ACC112 (cell line): ENCODE results near the gene FBXL2.
A peak's percentile ranks its signal among the peaks of the same experiment; 100 is the strongest.
"Not testable (repeated sequence)": the region's sequence is repeated elsewhere in the genome, so short reads cannot be mapped to it uniquely, and the experiment has no call there.

ENCODE experiments used
- H2AFZ ChIP-seq: fragments of 200-600 bp; sonication (generic); one replicate; pipeline ENCODE4 v1.6.0; 2017; ENCODE audit warnings: antibody characterized with exemption, low read length; ENCODE audit not compliant: unreplicated experiment
- H3K27ac ChIP-seq: fragments of 200-600 bp; sonication (generic); 2 replicates; pipeline ENCODE4 v1.5.1; 2014; ENCODE audit warnings: low read depth, mild to moderate bottlenecking, antibody characterized with exemption, low read length, moderate library complexity
- H3K27me3 ChIP-seq: fragments of 200-600 bp; sonication (generic); 2 replicates; pipeline ENCODE4 v1.6.1; 2014; ENCODE audit warnings: mild to moderate bottlenecking, antibody characterized with exemption, low read length, moderate library complexity, mixed read lengths; ENCODE audit not compliant: insufficient read depth
- H3K36me3 ChIP-seq: fragments of 200-600 bp; sonication (generic); 2 replicates; pipeline ENCODE4 v1.6.1; 2016; ENCODE audit warnings: mild to moderate bottlenecking, antibody characterized with exemption, low read length, moderate library complexity, mixed read lengths; ENCODE audit not compliant: insufficient read depth
- H3K4me1 ChIP-seq: fragments of 200-600 bp; sonication (generic); one replicate; pipeline ENCODE4 v1.6.1; 2016; ENCODE audit warnings: low read length, mixed read lengths; ENCODE audit not compliant: insufficient read depth, unreplicated experiment, control insufficient read depth
- H3K4me3 ChIP-seq: fragments of 200-600 bp; sonication (generic); 2 replicates; pipeline ENCODE4 v1.5.1; 2014; ENCODE audit warnings: mild to moderate bottlenecking, low read depth, low read length
- H3K79me2 ChIP-seq: fragments of 200-600 bp; sonication (generic); one replicate; pipeline ENCODE4 v1.6.0; 2016; ENCODE audit warnings: low read length; ENCODE audit not compliant: control insufficient read depth, unreplicated experiment, insufficient read depth

FBXL2 gene

GRCh38 chr3:33426630-33427317 lies 149.5 kb downstream of the FBXL2 start:
- Histone ChIP-seq H3K27me3 (no peaks in the 10 kb centered on the region), H2AFZ (no peak overlapping the region), H3K36me3 (no peaks in the 10 kb centered on the region; the same call in 1 of the 2 replicates), H3K79me2 (peaks cover 84% of the 10 kb centered on the region), H3K27ac (no peak overlapping the region), H3K4me3 (no peak overlapping the region), H3K4me1 (peaks cover 54% of the 10 kb centered on the region)

- no peaks in the 10 kb centered on the region for H3K27me3 ChIP-seq
- peaks cover 98% of the 10 kb centered on the region for H3K79me2 ChIP-seq
- H3K4me1 ChIP-seq, result peaks cover 67% of the 10 kb centered on the region
Observed at GRCh38 chr3:33428734-33429133, 151.5 kb downstream of the FBXL2 start.

GRCh38 chr3:33429306-33429705 lies 152.1 kb downstream of the FBXL2 start:
- not testable (repeated sequence) for H3K27me3 ChIP-seq, H2AFZ ChIP-seq, H3K4me3 ChIP-seq, H3K27ac ChIP-seq, H3K36me3 ChIP-seq
- peaks cover 97% of the 10 kb centered on the region for H3K79me2 ChIP-seq
- peaks cover 72% of the 10 kb centered on the region for H3K4me1 ChIP-seq

More at GRCh38 chr3:33428734-33429133, 151.5 kb downstream of the FBXL2 start:
- no peak overlapping the region for H3K4me3 ChIP-seq
- no peaks in the 10 kb centered on the region; the same call in 1 of the 2 replicates for H3K36me3 ChIP-seq
- no peak overlapping the region for H3K27ac ChIP-seq
- H2AFZ ChIP-seq, result no peak overlapping the region

- Histone ChIP-seq H3K4me3 (no peak overlapping the region), H2AFZ (no peak overlapping the region)
Observed at GRCh38 chr3:33430061-33430460, 152.8 kb downstream of the FBXL2 start.

GRCh38 chr3:33430571-33430970 lies 153.3 kb downstream of the FBXL2 start:
- Histone ChIP-seq H3K79me2 (peaks cover 97% of the 10 kb centered on the region), H3K4me1 (peaks cover 69% of the 10 kb centered on the region), H2AFZ (no peak overlapping the region), H3K27me3 (no peaks in the 10 kb centered on the region), H3K27ac (no peak overlapping the region), H3K4me3 (no peak overlapping the region), H3K36me3 (no peaks in the 10 kb centered on the region)

More at GRCh38 chr3:33430061-33430460, 152.8 kb downstream of the FBXL2 start:
- Histone ChIP-seq H3K27ac (no peak overlapping the region), H3K4me1 (peaks cover 72% of the 10 kb centered on the region), H3K36me3 (no peaks in the 10 kb centered on the region), H3K79me2 (peaks cover 97% of the 10 kb centered on the region), H3K27me3 (no peaks in the 10 kb centered on the region)

- Histone ChIP-seq H3K79me2 (peaks cover 99% of the 10 kb centered on the region), H3K4me1 (peaks cover 66% of the 10 kb centered on the region), H3K4me3 (no peak overlapping the region), H3K27me3 (no peaks in the 10 kb centered on the region), H2AFZ (no peak overlapping the region), H3K36me3 (no peaks in the 10 kb centered on the region), H3K27ac (peak overlapping the region; percentile 17; the same call in 1 of the 2 replicates)
Observed at GRCh38 chr3:33433843-33434242, 156.6 kb downstream of the FBXL2 start.
